Lower leg skin (tissue), 3 donors: ENCODE data around the gene CTNNBL1.

Experiments used
- POLR2A ChIP-seq, 2 donors: fragments of 450-650 bp; IDR thresholded peaks; one replicate each; pipeline ENCODE4 v1.6.1; 2016 to 2017; ENCODE audit warnings: antibody characterized with exemption in 2 of 2, mild to moderate bottlenecking in 1 of 2, moderate library complexity in 1 of 2
- TF ChIP-seq, protein P1 (sequence below), 3 donors: fragments of 450-650 bp; IDR thresholded peaks; one replicate each; pipeline ENCODE4 v1.5.1; 2016; ENCODE audit warnings: antibody characterized with exemption in 3 of 3, mild to moderate bottlenecking in 3 of 3, moderate library complexity in 2 of 3

DNA sequence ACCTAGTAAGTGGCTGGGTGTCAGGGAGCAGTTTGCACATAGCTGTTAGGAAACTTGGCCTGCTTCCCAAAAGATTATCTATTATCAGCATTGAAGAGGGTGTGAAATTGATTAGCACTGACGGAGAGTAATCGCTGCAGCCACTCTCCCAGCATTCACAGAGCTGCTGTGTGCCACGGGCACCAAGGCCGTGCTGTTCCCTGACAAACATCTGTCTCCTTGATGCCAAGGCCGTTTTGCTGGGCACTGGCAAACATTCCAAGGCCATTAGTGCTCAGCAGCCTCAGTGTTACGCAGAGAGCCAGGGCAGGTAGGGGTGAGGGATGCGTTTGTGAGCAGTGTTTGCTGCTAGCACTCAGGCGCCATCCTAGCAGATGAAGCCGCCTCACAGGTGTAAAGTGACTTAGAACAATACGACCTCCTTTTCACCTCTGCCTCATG, 151.4 kb downstream of the CTNNBL1 start:
- TF ChIP-seq, protein P1, sequence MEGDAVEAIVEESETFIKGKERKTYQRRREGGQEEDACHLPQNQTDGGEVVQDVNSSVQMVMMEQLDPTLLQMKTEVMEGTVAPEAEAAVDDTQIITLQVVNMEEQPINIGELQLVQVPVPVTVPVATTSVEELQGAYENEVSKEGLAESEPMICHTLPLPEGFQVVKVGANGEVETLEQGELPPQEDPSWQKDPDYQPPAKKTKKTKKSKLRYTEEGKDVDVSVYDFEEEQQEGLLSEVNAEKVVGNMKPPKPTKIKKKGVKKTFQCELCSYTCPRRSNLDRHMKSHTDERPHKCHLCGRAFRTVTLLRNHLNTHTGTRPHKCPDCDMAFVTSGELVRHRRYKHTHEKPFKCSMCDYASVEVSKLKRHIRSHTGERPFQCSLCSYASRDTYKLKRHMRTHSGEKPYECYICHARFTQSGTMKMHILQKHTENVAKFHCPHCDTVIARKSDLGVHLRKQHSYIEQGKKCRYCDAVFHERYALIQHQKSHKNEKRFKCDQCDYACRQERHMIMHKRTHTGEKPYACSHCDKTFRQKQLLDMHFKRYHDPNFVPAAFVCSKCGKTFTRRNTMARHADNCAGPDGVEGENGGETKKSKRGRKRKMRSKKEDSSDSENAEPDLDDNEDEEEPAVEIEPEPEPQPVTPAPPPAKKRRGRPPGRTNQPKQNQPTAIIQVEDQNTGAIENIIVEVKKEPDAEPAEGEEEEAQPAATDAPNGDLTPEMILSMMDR (IDR thresholded peaks at IDR 0.05), result no peak
- TF ChIP-seq POLR2A (IDR thresholded peaks at IDR 0.05), result no peak
